Measurements from ENCODE around the gene PAN3. TPM values are rescaled to one million over a fixed set of nuclear protein-coding genes. Genes with fewer than 3 reads are reported as not detected.

Gene PAN3
- total RNA-seq, 4 donors from 2014 or later, result 18.4 to 42.9 (median 20.2) TPM

DNA sequence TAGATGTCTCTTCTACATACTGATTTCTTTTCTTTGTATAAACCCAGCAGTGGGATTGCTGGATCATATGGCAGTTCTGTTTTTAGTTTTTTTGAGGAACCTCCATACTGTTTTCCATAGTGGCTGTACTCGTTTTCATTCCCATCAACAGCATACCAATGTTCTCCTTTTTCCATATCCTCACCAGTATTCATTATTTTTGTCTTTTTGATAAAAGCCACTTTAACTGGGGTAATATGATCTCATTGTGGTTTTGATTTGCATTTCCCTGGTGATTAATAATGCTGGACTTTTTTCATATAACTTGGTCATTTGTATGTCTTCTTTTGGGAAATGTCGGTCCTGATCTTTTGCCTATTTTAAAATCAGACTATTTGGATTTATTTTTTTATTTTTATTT lies 108.5 kb downstream of the PAN3 start:
- Histone ChIP-seq H3K4me1 (no peaks in the 10 kb centered on the region), H3K27ac (no peak overlapping the region), H3K4me3 (no peak overlapping the region), H3K9me3 (no peaks in the 10 kb centered on the region), H3K36me3 (peaks cover 0 to 48% (median 0%) of the 10 kb centered on the region in 3 donors), H3K27me3 (no peaks in the 10 kb centered on the region)
- TF ChIP-seq, protein P1, sequence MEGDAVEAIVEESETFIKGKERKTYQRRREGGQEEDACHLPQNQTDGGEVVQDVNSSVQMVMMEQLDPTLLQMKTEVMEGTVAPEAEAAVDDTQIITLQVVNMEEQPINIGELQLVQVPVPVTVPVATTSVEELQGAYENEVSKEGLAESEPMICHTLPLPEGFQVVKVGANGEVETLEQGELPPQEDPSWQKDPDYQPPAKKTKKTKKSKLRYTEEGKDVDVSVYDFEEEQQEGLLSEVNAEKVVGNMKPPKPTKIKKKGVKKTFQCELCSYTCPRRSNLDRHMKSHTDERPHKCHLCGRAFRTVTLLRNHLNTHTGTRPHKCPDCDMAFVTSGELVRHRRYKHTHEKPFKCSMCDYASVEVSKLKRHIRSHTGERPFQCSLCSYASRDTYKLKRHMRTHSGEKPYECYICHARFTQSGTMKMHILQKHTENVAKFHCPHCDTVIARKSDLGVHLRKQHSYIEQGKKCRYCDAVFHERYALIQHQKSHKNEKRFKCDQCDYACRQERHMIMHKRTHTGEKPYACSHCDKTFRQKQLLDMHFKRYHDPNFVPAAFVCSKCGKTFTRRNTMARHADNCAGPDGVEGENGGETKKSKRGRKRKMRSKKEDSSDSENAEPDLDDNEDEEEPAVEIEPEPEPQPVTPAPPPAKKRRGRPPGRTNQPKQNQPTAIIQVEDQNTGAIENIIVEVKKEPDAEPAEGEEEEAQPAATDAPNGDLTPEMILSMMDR (IDR thresholded peaks at IDR 0.05), result no peak
- no peak for TF ChIP-seq POLR2A (IDR thresholded peaks at IDR 0.05)
- WGBS, 2 donors, result 85 to 100% methylated on average over 2 of the region's 2 CpGs
- no peak for DNase-seq
- intact Hi-C loops (cut with DNase I), result no loop called here

DNA sequence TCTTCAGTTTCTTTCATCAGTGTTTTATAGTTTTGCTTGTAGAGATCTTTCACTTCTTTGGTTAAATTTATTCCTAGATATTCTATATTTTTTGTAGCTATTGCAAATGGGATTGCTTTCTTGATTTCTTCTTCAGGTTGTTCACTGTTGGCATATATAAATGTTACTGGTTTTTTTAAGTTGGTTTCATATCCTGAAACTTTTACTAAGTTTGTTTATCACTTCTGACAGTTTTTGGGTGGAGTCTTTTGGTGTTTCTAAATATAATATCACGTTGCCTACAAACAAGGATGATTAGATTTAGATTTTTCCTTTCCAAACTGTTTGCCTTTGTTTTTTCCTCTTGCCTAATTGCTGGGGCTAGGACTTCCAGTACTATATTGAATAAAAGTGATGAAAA lies 109.7 kb downstream of the PAN3 start:
- Histone ChIP-seq H3K27me3 (no peaks in the 10 kb centered on the region), H3K36me3 (peaks cover 0 to 36% (median 0%) of the 10 kb centered on the region in 3 donors), H3K4me3 (no peak overlapping the region), H3K9me3 (no peaks in the 10 kb centered on the region), H3K4me1 (no peaks in the 10 kb centered on the region), H3K27ac (no peak overlapping the region)
- intact Hi-C loops (cut with DNase I), result no loop called here
- TF ChIP-seq, protein P1 (IDR thresholded peaks at IDR 0.05), result no peak
- TF ChIP-seq POLR2A (IDR thresholded peaks at IDR 0.05), result no peak
- WGBS, 2 donors, result 45 to 69% methylated on average over 1 of the region's 1 CpG
- no peak for DNase-seq

DNA sequence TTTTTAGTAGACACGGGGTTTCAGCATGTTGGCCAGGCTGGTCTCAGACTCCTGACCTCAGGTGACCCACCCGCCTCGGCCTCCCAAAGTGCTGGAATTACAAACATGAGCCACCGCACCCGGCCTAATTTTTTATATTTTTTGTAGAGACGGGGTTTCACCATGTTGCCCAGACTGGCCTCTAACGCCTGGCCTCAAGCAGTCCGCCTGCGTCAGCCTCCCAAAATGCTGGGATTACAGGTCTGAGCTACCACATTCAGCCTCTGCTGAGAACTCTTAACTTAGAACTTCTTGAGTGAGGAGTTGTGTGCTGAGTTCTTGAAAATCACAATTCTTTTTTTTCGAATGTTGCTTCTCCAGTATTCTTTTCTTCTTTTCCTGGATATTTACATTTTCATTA lies 112.2 kb downstream of the PAN3 start:
- no peaks in the 10 kb centered on the region for H3K9me3 ChIP-seq
- peaks cover 0 to 21% (median 0%) of the 10 kb centered on the region in 3 donors for H3K36me3 ChIP-seq
- no peaks in the 10 kb centered on the region for H3K4me1 ChIP-seq
- no peaks in the 10 kb centered on the region for H3K27me3 ChIP-seq
- intact Hi-C loops (cut with DNase I), result no loop called here
- no peak overlapping the region for H3K4me3 ChIP-seq
- WGBS, 2 donors, result 84 to 93% methylated on average over 10 of the region's 10 CpGs
- TF ChIP-seq, protein P1 (IDR thresholded peaks at IDR 0.05), result no peak
- TF ChIP-seq POLR2A (IDR thresholded peaks at IDR 0.05), result no peak
- no peak for DNase-seq
- H3K27ac ChIP-seq, result no peak overlapping the region

DNA sequence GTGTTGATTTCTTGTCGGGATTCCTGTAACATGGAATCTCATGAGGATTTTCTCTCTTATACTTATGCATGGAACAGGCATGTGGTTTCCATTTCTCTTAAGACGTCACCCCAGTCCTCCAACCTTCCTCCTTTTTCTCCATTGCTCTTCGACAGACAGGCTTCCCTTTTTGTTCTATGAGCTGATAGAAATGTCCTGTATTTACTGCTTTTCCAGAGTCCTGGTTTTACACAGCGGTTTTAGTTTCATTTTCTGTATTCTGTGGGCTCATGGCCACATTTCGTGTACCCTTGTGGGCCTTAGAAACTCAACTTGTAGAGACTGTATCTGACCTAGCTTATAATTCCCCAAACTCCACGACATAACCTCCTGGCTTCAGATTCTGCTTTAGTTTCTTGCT lies 113.1 kb downstream of the PAN3 start:
- no peak overlapping the region for H3K27ac ChIP-seq
- H3K4me3 ChIP-seq, result no peak overlapping the region
- H3K36me3 ChIP-seq, result peaks cover 0 to 25% (median 0%) of the 10 kb centered on the region in 3 donors
- intact Hi-C loops (cut with DNase I), result no loop called here
- no peaks in the 10 kb centered on the region for H3K9me3 ChIP-seq
- TF ChIP-seq, protein P1 (IDR thresholded peaks at IDR 0.05), result no peak
- no peak for TF ChIP-seq POLR2A (IDR thresholded peaks at IDR 0.05)
- WGBS, 2 donors, result 86% methylated on average over 6 of the region's 6 CpGs
- no peaks in the 10 kb centered on the region for H3K4me1 ChIP-seq
- no peak for DNase-seq
- H3K27me3 ChIP-seq, result no peaks in the 10 kb centered on the region

DNA sequence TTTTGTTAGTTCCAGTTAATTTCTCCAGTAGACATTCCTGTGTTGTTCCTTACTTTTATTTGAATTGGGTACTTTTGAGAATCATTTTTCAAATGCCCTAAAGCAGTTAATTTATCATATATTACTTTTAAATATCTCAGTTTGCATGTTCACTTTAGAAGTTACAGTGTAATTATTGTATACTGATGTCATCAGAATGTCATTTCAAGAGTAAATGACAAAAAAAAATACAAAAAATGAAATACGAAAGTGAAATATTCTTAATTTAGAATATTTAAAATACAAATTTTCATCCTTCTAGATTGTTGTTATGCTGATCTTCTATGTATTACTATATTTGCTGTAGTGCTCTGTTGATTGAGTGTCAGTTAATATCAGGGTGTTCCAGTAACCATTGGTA lies 114.2 kb downstream of the PAN3 start:
- TF ChIP-seq, protein P1 (IDR thresholded peaks at IDR 0.05), result no peak
- no peak for TF ChIP-seq POLR2A (IDR thresholded peaks at IDR 0.05)
- Histone ChIP-seq H3K27me3 (no peaks in the 10 kb centered on the region), H3K36me3 (peaks cover 0 to 26% (median 4%) of the 10 kb centered on the region in 3 donors), H3K27ac (no peak overlapping the region), H3K4me3 (no peak overlapping the region), H3K4me1 (no peaks in the 10 kb centered on the region), H3K9me3 (no peaks in the 10 kb centered on the region)
- 79 to 100% methylated on average over 1 of the region's 1 CpG for WGBS, 2 donors
- intact Hi-C loops (cut with DNase I), result no loop called here
- DNase-seq, result no peak
